GM12872 (cell line): ENCODE results near the gene ERICH6B.

Experiments
- CTCF ChIP-seq: IDR thresholded peaks from 3 replicates; pipeline ENCODE4 v1.5.1; 2011; ENCODE audit warnings: low read depth, mild to moderate bottlenecking, low read length, moderate library complexity; ENCODE audit not compliant: insufficient read depth

The ERICH6B gene

GRCh38 chr13:45602183-45603170 is 13.1 kb downstream of the ERICH6B start:
- TF ChIP-seq CTCF = no peak

DNA sequence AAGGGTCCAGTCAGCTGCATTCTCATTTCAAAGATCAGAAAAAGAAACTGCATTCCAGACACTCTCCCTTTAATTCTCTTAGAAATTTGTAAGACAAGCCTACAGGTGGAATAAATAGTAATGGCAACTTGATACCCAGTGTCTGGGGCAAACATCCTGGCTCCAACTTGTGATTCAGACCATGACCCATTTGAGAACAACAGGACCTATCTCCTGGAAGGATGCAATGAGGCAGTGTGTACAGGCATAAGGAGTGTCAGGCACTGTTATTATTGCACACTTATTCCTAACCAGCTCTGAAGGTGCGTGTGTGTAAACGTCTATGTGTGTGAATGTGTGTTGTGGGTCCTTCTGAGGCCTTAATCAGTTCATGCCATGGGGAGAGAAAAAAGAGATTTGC is 13.9 kb downstream of the ERICH6B start:
- no peak for TF ChIP-seq CTCF

DNA sequence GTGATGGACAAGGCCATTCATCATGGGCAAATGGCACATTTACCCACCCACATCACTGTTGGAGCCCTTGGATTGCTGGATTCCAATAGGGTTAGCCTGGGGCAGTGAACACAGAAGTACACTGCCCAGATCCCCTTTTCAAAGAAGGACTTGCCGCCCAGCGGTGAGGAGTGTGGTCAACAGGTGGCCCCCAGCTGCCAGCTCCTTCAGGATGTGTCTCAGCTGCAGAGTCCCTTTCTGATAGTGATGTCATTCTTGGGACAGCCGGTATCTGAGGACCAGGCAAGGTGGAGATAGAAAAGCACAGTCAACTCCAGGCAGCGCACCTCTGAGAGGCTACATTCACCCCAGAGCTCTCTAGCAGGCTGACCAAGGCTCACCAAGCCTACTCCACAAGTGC is 16.9 kb downstream of the ERICH6B start:
- no peak for TF ChIP-seq CTCF

GRCh38 chr13:45596800-45597475 is 18.6 kb downstream of the ERICH6B start:
- TF ChIP-seq CTCF = no peak

- no peak for TF ChIP-seq CTCF
Measured at GRCh38 chr13:45595965-45596364, 19.6 kb downstream of the ERICH6B start.

- TF ChIP-seq CTCF = no peak
Measured at GRCh38 chr13:45594764-45595163, 20.8 kb downstream of the ERICH6B start.

DNA sequence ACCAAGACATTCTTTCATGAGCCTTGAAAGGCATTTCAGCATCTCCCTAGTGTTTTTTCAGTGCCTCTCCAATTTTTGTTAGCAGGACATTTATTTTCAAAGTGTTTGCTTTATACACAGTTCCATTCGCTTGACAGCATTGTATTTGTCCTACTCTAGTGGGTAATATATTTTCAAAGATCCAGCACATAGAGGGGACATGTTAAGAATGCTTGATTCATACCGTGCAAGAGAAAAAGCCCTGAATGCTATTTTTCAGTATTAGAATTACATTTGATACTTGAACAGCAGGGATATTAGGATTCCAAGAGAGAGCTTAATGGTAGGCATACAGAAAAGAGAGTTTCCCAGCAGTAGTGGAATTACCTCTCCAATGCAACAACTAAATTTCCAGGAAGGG is 21.3 kb downstream of the ERICH6B start:
- TF ChIP-seq CTCF = no peak
